ENCODE measurements around the gene TINAGL1.

DNA sequence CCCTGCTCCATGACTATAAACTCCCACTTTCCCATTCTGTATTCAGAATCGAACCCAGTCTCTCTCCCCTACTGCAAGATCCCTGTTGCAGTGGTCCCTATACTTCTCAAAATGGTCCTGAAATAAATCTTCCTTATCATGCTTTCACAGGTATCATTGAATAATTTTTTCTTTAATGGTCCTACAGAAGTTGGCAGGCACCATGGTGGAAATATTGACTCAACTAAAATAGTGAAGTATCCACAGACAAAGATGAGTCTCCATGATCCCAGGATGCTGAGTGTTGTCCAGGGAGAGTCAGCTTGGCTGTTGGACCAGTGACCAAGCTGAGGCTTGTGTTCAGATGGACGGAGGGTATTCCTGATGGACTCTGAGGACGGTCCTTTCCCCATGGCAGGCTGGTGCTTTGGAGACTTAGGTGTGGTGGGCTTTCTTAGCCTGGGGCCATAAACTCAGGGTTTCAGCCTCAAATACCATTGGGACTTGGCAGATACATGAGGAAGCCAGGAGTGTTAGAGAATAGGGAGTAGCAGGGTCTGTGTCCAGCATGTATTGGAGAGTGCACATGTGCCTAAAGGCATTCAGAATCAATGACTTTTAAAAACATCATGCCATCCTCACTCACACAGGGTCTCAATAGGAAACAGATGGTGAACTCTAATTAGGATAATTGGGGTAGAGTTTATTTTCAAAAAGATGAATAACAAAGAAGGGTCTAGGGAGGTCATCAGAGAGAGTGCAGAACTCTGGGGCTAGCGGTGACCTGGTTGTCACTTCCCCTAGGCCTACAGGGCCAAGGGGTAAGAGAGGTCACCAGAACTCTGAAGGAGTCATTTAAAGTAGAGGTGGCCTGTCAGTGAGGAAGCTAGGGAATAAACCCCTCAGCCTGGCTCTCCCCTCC, 19.8 kb downstream of the TINAGL1 start:
- TF ChIP-seq, protein P1, sequence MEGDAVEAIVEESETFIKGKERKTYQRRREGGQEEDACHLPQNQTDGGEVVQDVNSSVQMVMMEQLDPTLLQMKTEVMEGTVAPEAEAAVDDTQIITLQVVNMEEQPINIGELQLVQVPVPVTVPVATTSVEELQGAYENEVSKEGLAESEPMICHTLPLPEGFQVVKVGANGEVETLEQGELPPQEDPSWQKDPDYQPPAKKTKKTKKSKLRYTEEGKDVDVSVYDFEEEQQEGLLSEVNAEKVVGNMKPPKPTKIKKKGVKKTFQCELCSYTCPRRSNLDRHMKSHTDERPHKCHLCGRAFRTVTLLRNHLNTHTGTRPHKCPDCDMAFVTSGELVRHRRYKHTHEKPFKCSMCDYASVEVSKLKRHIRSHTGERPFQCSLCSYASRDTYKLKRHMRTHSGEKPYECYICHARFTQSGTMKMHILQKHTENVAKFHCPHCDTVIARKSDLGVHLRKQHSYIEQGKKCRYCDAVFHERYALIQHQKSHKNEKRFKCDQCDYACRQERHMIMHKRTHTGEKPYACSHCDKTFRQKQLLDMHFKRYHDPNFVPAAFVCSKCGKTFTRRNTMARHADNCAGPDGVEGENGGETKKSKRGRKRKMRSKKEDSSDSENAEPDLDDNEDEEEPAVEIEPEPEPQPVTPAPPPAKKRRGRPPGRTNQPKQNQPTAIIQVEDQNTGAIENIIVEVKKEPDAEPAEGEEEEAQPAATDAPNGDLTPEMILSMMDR (conservative IDR thresholded peaks at IDR 0.05; ENCODE audit: low read length) = no peak
- no peak for TF ChIP-seq EZH2phosphoT487 (IDR thresholded peaks at IDR 0.05; ENCODE audit: borderline replicate concordance)
